GM15510 (cell line): Measurements from ENCODE around the gene DNAJC24.

Source experiments
- POLR2A ChIP-seq: IDR thresholded peaks from 3 replicates; pipeline ENCODE4 v1.6.1; 2011; ENCODE audit warnings: borderline replicate concordance; ENCODE audit not compliant: insufficient read length; ENCODE audit errors: extremely low read depth

Gene DNAJC24

GRCh38 chr11:31442086-31442485, 72.4 kb downstream of the DNAJC24 start:
- no peak for TF ChIP-seq POLR2A

GRCh38 chr11:31443802-31444201, 74.1 kb downstream of the DNAJC24 start:
- TF ChIP-seq POLR2A = no peak

GRCh38 chr11:31445621-31446020, 76.0 kb downstream of the DNAJC24 start:
- TF ChIP-seq POLR2A = no peak

GRCh38 chr11:31449040-31449439, 79.4 kb downstream of the DNAJC24 start:
- no peak for TF ChIP-seq POLR2A

GRCh38 chr11:31450841-31451240, 81.2 kb downstream of the DNAJC24 start:
- TF ChIP-seq POLR2A = no peak

- no peak for TF ChIP-seq POLR2A
Observed at GRCh38 chr11:31455177-31455576, 85.5 kb downstream of the DNAJC24 start.

GRCh38 chr11:31464436-31464835, 94.8 kb downstream of the DNAJC24 start:
- no peak for TF ChIP-seq POLR2A

- TF ChIP-seq POLR2A = no peak
Observed at GRCh38 chr11:31474083-31474482, 104.4 kb downstream of the DNAJC24 start.

GRCh38 chr11:31477528-31478222, 108.0 kb downstream of the DNAJC24 start:
- no peak for TF ChIP-seq POLR2A

GRCh38 chr11:31478223-31478590, 108.5 kb downstream of the DNAJC24 start:
- no peak for TF ChIP-seq POLR2A

GRCh38 chr11:31479066-31479465, 109.4 kb downstream of the DNAJC24 start:
- no peak for TF ChIP-seq POLR2A

- TF ChIP-seq POLR2A = no peak
Observed at GRCh38 chr11:31480930-31481329, 111.3 kb downstream of the DNAJC24 start.
